ENCODE measurements around the gene C10orf67. TPM values are rescaled to one million over a fixed set of nuclear protein-coding genes. Genes with fewer than 3 reads are reported as not detected.

The C10orf67 gene
- total RNA-seq, 1 donor from 2014 or later: not detected

GRCh38 chr10:23199768-23200511 is 144.7 kb downstream of the C10orf67 start:
- DNase-seq (ENCODE audit: low spot score): no peak

GRCh38 chr10:23198940-23199767 is 145.4 kb downstream of the C10orf67 start:
- no peak for DNase-seq (ENCODE audit: low spot score)

GRCh38 chr10:23198610-23198939 is 146.0 kb downstream of the C10orf67 start:
- no peak for DNase-seq (ENCODE audit: low spot score)

GRCh38 chr10:23197416-23197861 is 147.2 kb downstream of the C10orf67 start:
- no peak for DNase-seq (ENCODE audit: low spot score)

GRCh38 chr10:23196915-23197314 is 147.7 kb downstream of the C10orf67 start:
- no peak for DNase-seq (ENCODE audit: low spot score)

- DNase-seq (ENCODE audit: low spot score): no peak
Observed at GRCh38 chr10:23195846-23196600, 148.6 kb downstream of the C10orf67 start.

- DNase-seq (ENCODE audit: low spot score): no peak
Observed at GRCh38 chr10:23194966-23195845, 149.4 kb downstream of the C10orf67 start.

GRCh38 chr10:23194471-23194965 is 150.1 kb downstream of the C10orf67 start:
- no peak for DNase-seq (ENCODE audit: low spot score)

- no peak for DNase-seq (ENCODE audit: low spot score)
Observed at GRCh38 chr10:23193435-23194074, 151.0 kb downstream of the C10orf67 start.

GRCh38 chr10:23192712-23193434 is 151.7 kb downstream of the C10orf67 start:
- no peak for DNase-seq (ENCODE audit: low spot score)

- DNase-seq (ENCODE audit: low spot score): no peak
Observed at GRCh38 chr10:23191764-23192711, 152.6 kb downstream of the C10orf67 start, which contains the start of gene PTF1A. Gene PTF1A (plus strand): TSS chr10:23192312. CDS start chr10:23192531, 219 bp downstream.

GRCh38 chr10:23190872-23191763 is 153.5 kb downstream of the C10orf67 start:
- DNase-seq (ENCODE audit: low spot score): no peak

GRCh38 chr10:23189024-23189423 is 155.6 kb downstream of the C10orf67 start:
- no peak for DNase-seq (ENCODE audit: low spot score)

GRCh38 chr10:23187155-23187554 is 157.4 kb downstream of the C10orf67 start:
- no peak for DNase-seq (ENCODE audit: low spot score)

- DNase-seq (ENCODE audit: low spot score): no peak
Observed at GRCh38 chr10:23186697-23187096, 157.9 kb downstream of the C10orf67 start.

GRCh38 chr10:23186178-23186577 is 158.4 kb downstream of the C10orf67 start:
- DNase-seq (ENCODE audit: low spot score): no peak

- no peak for DNase-seq (ENCODE audit: low spot score)
Observed at GRCh38 chr10:23174977-23175512, 169.6 kb downstream of the C10orf67 start.

Data from mesenteric fat pad (tissue), 1 donor.